GM18526 (cell line): Measurements from ENCODE around the gene FTH1.

Experiments used
- POLR2A ChIP-seq: IDR thresholded peaks from 3 replicates; pipeline ENCODE4 v1.6.1; 2011; ENCODE audit not compliant: insufficient read length; ENCODE audit errors: extremely low read depth

Gene FTH1

GRCh38 chr11:61967116-61967923 is at the start of gene FTH1:
FTH1 (minus strand) TSS chr11:61967634; CDS start chr11:61967425, 209 bp downstream.
- peak; percentile 96 for TF ChIP-seq POLR2A

GRCh38 chr11:62015615-62016014 is 48.2 kb upstream of the FTH1 start:
- no peak for TF ChIP-seq POLR2A

GRCh38 chr11:62013537-62014476 is 46.4 kb upstream of the FTH1 start:
- no peak for TF ChIP-seq POLR2A

GRCh38 chr11:62012832-62013461 is 45.5 kb upstream of the FTH1 start:
- no peak for TF ChIP-seq POLR2A

GRCh38 chr11:62012451-62012831 is 45.0 kb upstream of the FTH1 start:
- no peak for TF ChIP-seq POLR2A

GRCh38 chr11:62011881-62012280 is 44.4 kb upstream of the FTH1 start:
- no peak for TF ChIP-seq POLR2A

GRCh38 chr11:62010935-62011528 is 43.6 kb upstream of the FTH1 start:
- TF ChIP-seq POLR2A, result no peak

- TF ChIP-seq POLR2A, result no peak
Measured at GRCh38 chr11:62008193-62008592, 40.8 kb upstream of the FTH1 start.

GRCh38 chr11:62004473-62004872 is 37.0 kb upstream of the FTH1 start:
- TF ChIP-seq POLR2A, result no peak

- no peak for TF ChIP-seq POLR2A
Measured at GRCh38 chr11:62001450-62002191, 34.2 kb upstream of the FTH1 start.

- TF ChIP-seq POLR2A, result no peak
Measured at GRCh38 chr11:62000539-62001446, 33.4 kb upstream of the FTH1 start.

- TF ChIP-seq POLR2A, result no peak
Measured at GRCh38 chr11:61999141-61999975, 31.9 kb upstream of the FTH1 start.

- no peak for TF ChIP-seq POLR2A
Measured at GRCh38 chr11:61996933-61997332, 29.5 kb upstream of the FTH1 start.

- TF ChIP-seq POLR2A, result no peak
Measured at GRCh38 chr11:61994981-61995380, 27.5 kb upstream of the FTH1 start.
